ENCODE results near the gene NODAL. TPM values are rescaled to one million over a fixed set of nuclear protein-coding genes. Genes with fewer than 3 reads are reported as not detected.

Gene NODAL
- total and polyA plus RNA-seq, 3 donors from 2014 or later = 0.43 to 5.2 (median 3.0) TPM

DNA sequence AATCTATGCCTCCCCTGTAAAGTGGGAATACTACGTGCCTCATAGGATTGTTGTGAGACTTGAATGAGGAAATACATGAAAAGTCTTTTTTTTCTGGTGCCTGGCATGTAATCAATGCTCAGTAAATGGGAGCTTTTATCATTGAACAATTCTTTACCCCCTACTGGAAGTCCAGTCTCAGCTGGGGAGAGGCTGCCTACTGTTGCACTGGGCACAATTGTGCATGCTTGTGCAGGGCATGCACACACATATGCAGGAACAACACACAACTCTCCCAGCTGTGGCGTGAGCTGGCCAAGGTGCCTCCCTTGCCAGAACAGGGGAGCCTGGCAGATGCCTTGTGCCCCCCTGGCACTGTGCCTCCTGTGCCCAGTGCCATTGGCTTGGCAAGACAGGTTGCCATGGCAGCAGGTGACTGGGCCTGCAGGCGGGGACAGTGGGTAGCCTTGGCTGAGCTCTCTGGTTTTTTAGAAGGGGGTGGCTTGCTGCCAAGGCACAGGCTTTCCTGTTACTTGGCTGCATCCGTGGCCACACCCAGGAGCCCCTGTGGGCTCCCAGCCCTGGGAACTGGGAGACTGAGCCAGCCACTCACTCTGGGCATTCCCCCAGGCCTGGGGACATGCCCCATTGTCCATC lies 21.0 kb upstream of the NODAL start:
- Histone ChIP-seq H3K27me3 (no peaks in the 10 kb centered on the region), H3K4me1 (no peaks in the 10 kb centered on the region), H3K4me3 (no peak overlapping the region), H3K27ac (no peak overlapping the region), H3K36me3 (ENCODE audit: low read depth, missing control alignments) (no peaks in the 10 kb centered on the region), H3K9me3 (no peaks in the 10 kb centered on the region)
- intact Hi-C loops (cut with DNase I; ENCODE audit: low total_unique reads) = loop anchor here (10.0 kb wide), 1 partner anchor 82 kb away; no protein-coding TSS in a partner anchor
- TF ChIP-seq POLR2A (IDR thresholded peaks at IDR 0.05) = no peak
- TF ChIP-seq CTCF (IDR thresholded peaks at IDR 0.05) = no peak
- 33 to 39% methylated on average over 1 to 4 of the region's 4 CpGs for WGBS, 2 donors
- DNase-seq = peak; percentile 41

GRCh38 chr10:70461397-70462348 lies 20.2 kb upstream of the NODAL start:
- Histone ChIP-seq H3K36me3 (ENCODE audit: low read depth, missing control alignments) (no peaks in the 10 kb centered on the region), H3K4me3 (no peak overlapping the region), H3K4me1 (no peaks in the 10 kb centered on the region), H3K9me3 (no peaks in the 10 kb centered on the region), H3K27ac (no peak overlapping the region), H3K27me3 (no peaks in the 10 kb centered on the region)
- WGBS, 2 donors = 61 to 72% methylated on average over 13 of the region's 13 CpGs
- TF ChIP-seq POLR2A (IDR thresholded peaks at IDR 0.05) (no peak), CTCF (IDR thresholded peaks at IDR 0.05) (peak; percentile 78 to 81 (median 80))
- intact Hi-C loops (cut with DNase I; ENCODE audit: low total_unique reads) = loop anchor here (10.0 kb wide), 1 partner anchor 83 kb away; no protein-coding TSS in a partner anchor
- peak; percentile 80 for DNase-seq

GRCh38 chr10:70459774-70460490 lies 18.5 kb upstream of the NODAL start:
- intact Hi-C loops (cut with DNase I; ENCODE audit: low total_unique reads) = loop anchor here (10.0 kb wide), 2 partner anchors 85 to 305 kb away; no protein-coding TSS in a partner anchor
- H3K27ac ChIP-seq = no peak overlapping the region
- no peaks in the 10 kb centered on the region for H3K36me3 ChIP-seq (ENCODE audit: low read depth, missing control alignments)
- no peaks in the 10 kb centered on the region for H3K27me3 ChIP-seq
- no peak overlapping the region for H3K4me3 ChIP-seq
- DNase-seq = no peak
- no peaks in the 10 kb centered on the region for H3K4me1 ChIP-seq
- H3K9me3 ChIP-seq = no peaks in the 10 kb centered on the region
- TF ChIP-seq CTCF (IDR thresholded peaks at IDR 0.05) (no peak), POLR2A (IDR thresholded peaks at IDR 0.05) (no peak)
- whole genome bisulfite sequencing, 2 donors = 74 to 77% methylated on average over 26 to 29 of the region's 29 CpGs

- Histone ChIP-seq H3K4me3 (no peak overlapping the region), H3K9me3 (no peaks in the 10 kb centered on the region), H3K27ac (no peak overlapping the region), H3K36me3 (ENCODE audit: low read depth, missing control alignments) (no peaks in the 10 kb centered on the region), H3K27me3 (no peaks in the 10 kb centered on the region), H3K4me1 (no peaks in the 10 kb centered on the region)
- no peak for DNase-seq
- TF ChIP-seq CTCF (IDR thresholded peaks at IDR 0.05) = no peak
- TF ChIP-seq POLR2A (IDR thresholded peaks at IDR 0.05) = no peak
- intact Hi-C loops (cut with DNase I; ENCODE audit: low total_unique reads) = loop anchor here (10.0 kb wide), 1 partner anchor 306 kb away; no protein-coding TSS in a partner anchor
- WGBS, 2 donors = 30 to 32% methylated on average over 14 to 19 of the region's 19 CpGs
These were observed 17.7 kb upstream of the NODAL start for GRCh38 chr10:70459061-70459773.
